T-helper 2 cell treated with Interferon-gamma antibody and Interleukin-4, amounts not matched to agents 5 μg/mL and 100 μg/mL, for 36 hours (primary cell): ENCODE measurements around the gene EIF4G3.
A peak's percentile ranks its signal among the peaks of the same experiment; 100 is the strongest.
"Not testable (repeated sequence)": the region's sequence is repeated elsewhere in the genome, so short reads cannot be mapped to it uniquely, and the experiment has no call there.

Experiments
- DNase-seq: peaks from one replicate; pipeline ENCODE4 v3.0.0; 2021; ENCODE audit warnings: low spot score
- H3K27ac Mint-ChIP-seq: one replicate; pipeline ENCODE4 v1.8.0; 2021; ENCODE audit warnings: mild to moderate bottlenecking, mixed read lengths
- H3K27me3 Mint-ChIP-seq: one replicate; pipeline ENCODE4 v1.8.0; 2021; ENCODE audit warnings: low read depth, mixed read lengths
- H3K36me3 Mint-ChIP-seq: one replicate; pipeline ENCODE4 v1.8.0; 2021; ENCODE audit warnings: low read depth, mixed read lengths
- H3K4me1 Mint-ChIP-seq: one replicate; pipeline ENCODE4 v1.8.0; 2021; ENCODE audit warnings: low read depth, mixed read lengths
- H3K4me3 Mint-ChIP-seq: one replicate; pipeline ENCODE4 v1.8.0; 2022; ENCODE audit warnings: mild to moderate bottlenecking, moderate library complexity, mixed read lengths
- H3K9me3 Mint-ChIP-seq: one replicate; pipeline ENCODE4 v1.8.0; 2021; ENCODE audit warnings: mixed read lengths

The EIF4G3 gene

GRCh38 chr1:21156019-21156418, 20.7 kb downstream of the EIF4G3 start:
- Mint-ChIP-seq H3K27me3 (no peaks in the 10 kb centered on the region), H3K36me3 (peaks cover 20% of the 10 kb centered on the region), H3K27ac (peak overlapping the region; percentile 33)

GRCh38 chr1:21154717-21155116, 22.0 kb downstream of the EIF4G3 start:
- H3K9me3 Mint-ChIP-seq: no peaks in the 10 kb centered on the region
- no peak overlapping the region for H3K4me3 Mint-ChIP-seq
- H3K4me1 Mint-ChIP-seq: peaks cover 22% of the 10 kb centered on the region
- no peaks in the 10 kb centered on the region for H3K27me3 Mint-ChIP-seq
- H3K27ac Mint-ChIP-seq: peak overlapping the region; percentile 43
- H3K36me3 Mint-ChIP-seq: peaks cover 20% of the 10 kb centered on the region
- DNase-seq: no peak

More at GRCh38 chr1:21156019-21156418, 20.7 kb downstream of the EIF4G3 start:
- no peak for DNase-seq
- Mint-ChIP-seq H3K9me3 (no peaks in the 10 kb centered on the region), H3K4me1 (peaks cover 27% of the 10 kb centered on the region), H3K4me3 (no peak overlapping the region)

GRCh38 chr1:21153388-21153787, 23.3 kb downstream of the EIF4G3 start:
- H3K36me3 Mint-ChIP-seq: peaks cover 22% of the 10 kb centered on the region
- H3K27me3 Mint-ChIP-seq: no peaks in the 10 kb centered on the region
- no peak overlapping the region for H3K4me3 Mint-ChIP-seq
- peaks cover 23% of the 10 kb centered on the region for H3K4me1 Mint-ChIP-seq
- H3K9me3 Mint-ChIP-seq: no peaks in the 10 kb centered on the region
- no peak for DNase-seq
- no peak overlapping the region for H3K27ac Mint-ChIP-seq

GRCh38 chr1:21152423-21153100, 24.1 kb downstream of the EIF4G3 start:
- H3K27me3 Mint-ChIP-seq: no peaks in the 10 kb centered on the region
- H3K4me1 Mint-ChIP-seq: peaks cover 23% of the 10 kb centered on the region
- H3K9me3 Mint-ChIP-seq: no peaks in the 10 kb centered on the region
- H3K4me3 Mint-ChIP-seq: no peak overlapping the region
- peaks cover 25% of the 10 kb centered on the region for H3K36me3 Mint-ChIP-seq
- H3K27ac Mint-ChIP-seq: no peak overlapping the region
- DNase-seq: no peak

- Mint-ChIP-seq H3K9me3 (no peaks in the 10 kb centered on the region), H3K4me1 (peaks cover 9% of the 10 kb centered on the region), H3K4me3 (no peak overlapping the region), H3K36me3 (peaks cover 20% of the 10 kb centered on the region), H3K27me3 (no peaks in the 10 kb centered on the region), H3K27ac (no peak overlapping the region)
- no peak for DNase-seq
Observed at GRCh38 chr1:21149855-21150432, 26.8 kb downstream of the EIF4G3 start.

- Mint-ChIP-seq H3K4me3 (no peak overlapping the region), H3K27ac (no peak overlapping the region), H3K9me3 (no peaks in the 10 kb centered on the region), H3K36me3 (peaks cover 20% of the 10 kb centered on the region), H3K27me3 (no peaks in the 10 kb centered on the region), H3K4me1 (peaks cover 6% of the 10 kb centered on the region)
- no peak for DNase-seq
Observed at GRCh38 chr1:21149430-21149854, 27.3 kb downstream of the EIF4G3 start.

- Mint-ChIP-seq H3K4me3 (no peak overlapping the region), H3K27me3 (no peaks in the 10 kb centered on the region), H3K36me3 (peaks cover 14% of the 10 kb centered on the region), H3K27ac (no peak overlapping the region), H3K9me3 (no peaks in the 10 kb centered on the region), H3K4me1 (no peaks in the 10 kb centered on the region)
- DNase-seq: no peak
Observed at GRCh38 chr1:21143752-21144151, 32.9 kb downstream of the EIF4G3 start.

- Mint-ChIP-seq H3K9me3 (no peaks in the 10 kb centered on the region), H3K4me1 (no peaks in the 10 kb centered on the region), H3K4me3 (no peak overlapping the region)
Observed at GRCh38 chr1:21143138-21143537, 33.6 kb downstream of the EIF4G3 start.

GRCh38 chr1:21141030-21141429, 35.7 kb downstream of the EIF4G3 start:
- no peaks in the 10 kb centered on the region for H3K9me3 Mint-ChIP-seq
- peaks cover 13% of the 10 kb centered on the region for H3K36me3 Mint-ChIP-seq
- no peak for DNase-seq
- H3K27ac Mint-ChIP-seq: no peak overlapping the region
- peaks cover 2% of the 10 kb centered on the region for H3K4me1 Mint-ChIP-seq
- H3K27me3 Mint-ChIP-seq: no peaks in the 10 kb centered on the region
- no peak overlapping the region for H3K4me3 Mint-ChIP-seq

More at GRCh38 chr1:21143138-21143537, 33.6 kb downstream of the EIF4G3 start:
- H3K36me3 Mint-ChIP-seq: peaks cover 12% of the 10 kb centered on the region
- H3K27me3 Mint-ChIP-seq: no peaks in the 10 kb centered on the region
- peak overlapping the region; percentile 24 for H3K27ac Mint-ChIP-seq
- no peak for DNase-seq

GRCh38 chr1:21139601-21140000, 37.1 kb downstream of the EIF4G3 start:
- peaks cover 2% of the 10 kb centered on the region for H3K4me1 Mint-ChIP-seq
- no peak overlapping the region for H3K4me3 Mint-ChIP-seq
- H3K27ac Mint-ChIP-seq: no peak overlapping the region
- DNase-seq: no peak
- H3K27me3 Mint-ChIP-seq: no peaks in the 10 kb centered on the region
- H3K9me3 Mint-ChIP-seq: no peaks in the 10 kb centered on the region
- peaks cover 16% of the 10 kb centered on the region for H3K36me3 Mint-ChIP-seq

- H3K27ac Mint-ChIP-seq, H3K4me1 Mint-ChIP-seq, H3K27me3 Mint-ChIP-seq, H3K9me3 Mint-ChIP-seq, H3K4me3 Mint-ChIP-seq, DNase-seq: not testable (repeated sequence)
- peaks cover 15% of the 10 kb centered on the region for H3K36me3 Mint-ChIP-seq
Observed at GRCh38 chr1:21136344-21136743, 40.4 kb downstream of the EIF4G3 start.

GRCh38 chr1:21131200-21131599, 45.5 kb downstream of the EIF4G3 start:
- Mint-ChIP-seq H3K27ac (no peak overlapping the region), H3K9me3 (no peaks in the 10 kb centered on the region), H3K36me3 (peaks cover 14% of the 10 kb centered on the region), H3K4me3 (no peak overlapping the region), H3K27me3 (no peaks in the 10 kb centered on the region), H3K4me1 (no peaks in the 10 kb centered on the region)
- DNase-seq: no peak

GRCh38 chr1:21129407-21129806, 47.3 kb downstream of the EIF4G3 start:
- Mint-ChIP-seq H3K4me1 (no peaks in the 10 kb centered on the region), H3K27ac (peak overlapping the region; percentile 8), H3K36me3 (peaks cover 13% of the 10 kb centered on the region), H3K4me3 (no peak overlapping the region), H3K27me3 (no peaks in the 10 kb centered on the region), H3K9me3 (no peaks in the 10 kb centered on the region)
- no peak for DNase-seq

- peaks cover 28% of the 10 kb centered on the region for H3K36me3 Mint-ChIP-seq
- H3K4me1 Mint-ChIP-seq: peaks cover 5% of the 10 kb centered on the region
- H3K4me3 Mint-ChIP-seq: no peak overlapping the region
- no peak overlapping the region for H3K27ac Mint-ChIP-seq
- H3K27me3 Mint-ChIP-seq: no peaks in the 10 kb centered on the region
- H3K9me3 Mint-ChIP-seq: no peaks in the 10 kb centered on the region
- DNase-seq: no peak
Observed at GRCh38 chr1:21126324-21126723, 50.4 kb downstream of the EIF4G3 start.

GRCh38 chr1:21124846-21125245, 51.9 kb downstream of the EIF4G3 start:
- H3K9me3 Mint-ChIP-seq: no peaks in the 10 kb centered on the region
- no peak for DNase-seq
- H3K4me3 Mint-ChIP-seq: no peak overlapping the region
- H3K27ac Mint-ChIP-seq: no peak overlapping the region
- H3K27me3 Mint-ChIP-seq: no peaks in the 10 kb centered on the region
- H3K36me3 Mint-ChIP-seq: peaks cover 22% of the 10 kb centered on the region
- H3K4me1 Mint-ChIP-seq: peaks cover 5% of the 10 kb centered on the region
